Calu3 (cell line): ENCODE data around the gene SGCD. TPM values are rescaled to one million over a fixed set of nuclear protein-coding genes. Genes with fewer than 3 reads are reported as not detected.
"Not testable (repeated sequence)": the region's sequence is repeated elsewhere in the genome, so short reads cannot be mapped to it uniquely, and the experiment has no call there.

Experiments
- BruUV-seq: library from RNA; stranded (reverse); fragments of 400-500 nt; replicated peaks from 2 replicates; lab custom pipeline; 2021; lab: Mats Ljungman, UMichigan
- CTCF ChIA-PET: fragments of 300-600 bp; sonication (Branson Sonifier 250); formaldehyde crosslinking; loops from one replicate; lab custom pipeline; 2022; ENCODE audit warnings: antibody characterized with exemption; lab: Charles Lee
- DNase-seq: peaks from one replicate; pipeline ENCODE4 v3.0.0; 2022
- H3K27ac Mint-ChIP-seq: one replicate; pipeline ENCODE4 v1.8.0; 2022; ENCODE audit warnings: mixed read lengths; ENCODE audit not compliant: unreplicated experiment
- H3K27me3 Mint-ChIP-seq: one replicate; pipeline ENCODE4 v1.8.0; 2022; ENCODE audit warnings: mixed read lengths; ENCODE audit not compliant: unreplicated experiment
- H3K36me3 Mint-ChIP-seq: one replicate; pipeline ENCODE4 v1.8.0; 2022; ENCODE audit warnings: mild to moderate bottlenecking, moderate library complexity, mixed read lengths; ENCODE audit not compliant: insufficient read depth, unreplicated experiment
- H3K4me1 Mint-ChIP-seq: one replicate; pipeline ENCODE4 v1.8.0; 2022; ENCODE audit warnings: mild to moderate bottlenecking, low read depth, mixed read lengths; ENCODE audit not compliant: unreplicated experiment
- H3K4me3 Mint-ChIP-seq: one replicate; pipeline ENCODE4 v1.8.0; 2022; ENCODE audit warnings: mild to moderate bottlenecking, low read depth, moderate library complexity, mixed read lengths; ENCODE audit not compliant: unreplicated experiment
- H3K9me3 Mint-ChIP-seq: one replicate; pipeline ENCODE4 v1.8.0; 2022; ENCODE audit warnings: low read depth, mixed read lengths; ENCODE audit not compliant: unreplicated experiment
- intact Hi-C: fragments of 100-400 bp; cut with micrococcal nuclease; formaldehyde crosslinking; loops from one replicate; pipeline ENCODE4 v1.10.0; 2022; ENCODE audit not compliant: unreplicated experiment
- total RNA-seq: library from RNA; stranded (reverse); gene quantifications from 2 replicates; pipeline ENCODE4 v1.2.3, GENCODE V29; 2022
- TF ChIP-seq, protein P1 (sequence below): fragments of 200-600 bp; IDR thresholded peaks from one replicate; pipeline ENCODE4 v1.8.0; 2022; ENCODE audit warnings: antibody characterized with exemption; ENCODE audit not compliant: unreplicated experiment

The SGCD gene
- total RNA-seq, 1 experiment from 2014 or later, result not detected

DNA sequence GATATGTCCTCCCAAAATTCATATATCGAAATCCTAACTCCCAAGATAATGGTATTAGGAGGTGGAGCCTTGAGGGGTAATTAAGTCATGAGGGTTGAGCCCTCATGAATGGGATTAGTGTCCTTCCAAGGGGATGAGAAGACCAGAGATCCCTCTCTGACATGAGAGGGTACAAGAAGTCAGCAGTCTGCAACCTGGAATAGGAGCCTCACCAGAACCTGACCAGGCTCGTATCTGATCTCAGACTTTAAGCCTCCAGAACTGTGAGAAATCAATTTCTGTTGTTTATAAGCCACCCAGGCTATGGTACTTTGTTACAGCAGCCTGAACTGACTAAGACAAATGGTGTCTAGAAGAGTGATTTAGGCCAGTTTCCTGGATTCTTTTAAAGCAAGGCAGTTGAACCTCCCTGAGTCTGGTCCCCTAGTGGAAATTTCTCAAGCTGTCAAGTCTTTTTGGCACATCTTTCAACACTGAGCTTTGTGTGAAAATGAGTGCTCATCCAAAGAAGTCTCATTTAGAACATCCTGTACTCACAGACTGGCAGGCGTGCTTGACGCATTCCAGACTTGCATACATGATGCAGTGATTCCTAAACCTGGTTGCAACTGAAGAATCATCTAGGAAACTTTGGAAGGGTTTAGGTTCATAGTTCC, 268.3 kb downstream of the SGCD start:
- TF ChIP-seq, protein P1, sequence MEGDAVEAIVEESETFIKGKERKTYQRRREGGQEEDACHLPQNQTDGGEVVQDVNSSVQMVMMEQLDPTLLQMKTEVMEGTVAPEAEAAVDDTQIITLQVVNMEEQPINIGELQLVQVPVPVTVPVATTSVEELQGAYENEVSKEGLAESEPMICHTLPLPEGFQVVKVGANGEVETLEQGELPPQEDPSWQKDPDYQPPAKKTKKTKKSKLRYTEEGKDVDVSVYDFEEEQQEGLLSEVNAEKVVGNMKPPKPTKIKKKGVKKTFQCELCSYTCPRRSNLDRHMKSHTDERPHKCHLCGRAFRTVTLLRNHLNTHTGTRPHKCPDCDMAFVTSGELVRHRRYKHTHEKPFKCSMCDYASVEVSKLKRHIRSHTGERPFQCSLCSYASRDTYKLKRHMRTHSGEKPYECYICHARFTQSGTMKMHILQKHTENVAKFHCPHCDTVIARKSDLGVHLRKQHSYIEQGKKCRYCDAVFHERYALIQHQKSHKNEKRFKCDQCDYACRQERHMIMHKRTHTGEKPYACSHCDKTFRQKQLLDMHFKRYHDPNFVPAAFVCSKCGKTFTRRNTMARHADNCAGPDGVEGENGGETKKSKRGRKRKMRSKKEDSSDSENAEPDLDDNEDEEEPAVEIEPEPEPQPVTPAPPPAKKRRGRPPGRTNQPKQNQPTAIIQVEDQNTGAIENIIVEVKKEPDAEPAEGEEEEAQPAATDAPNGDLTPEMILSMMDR, result no peak
- Mint-ChIP-seq H3K4me3 (no peak overlapping the region), H3K9me3 (no peaks in the 10 kb centered on the region), H3K36me3 (no peaks in the 10 kb centered on the region), H3K27ac (no peak overlapping the region), H3K4me1 (no peaks in the 10 kb centered on the region), H3K27me3 (peaks cover 9% of the 10 kb centered on the region)
- no TSS peak for BruUV-seq
- DNase-seq, result no peak
- CTCF ChIA-PET, result no interaction called here
- intact Hi-C loops, result no loop called here

- peaks cover 9% of the 10 kb centered on the region for H3K27me3 Mint-ChIP-seq
- intact Hi-C loops, result no loop called here
- no TSS peak for BruUV-seq
- no peak overlapping the region for H3K4me3 Mint-ChIP-seq
- TF ChIP-seq, protein P1, result no peak
- H3K27ac Mint-ChIP-seq, result no peak overlapping the region
- DNase-seq, result no peak
- H3K9me3 Mint-ChIP-seq, result peaks cover 3% of the 10 kb centered on the region
- no peaks in the 10 kb centered on the region for H3K36me3 Mint-ChIP-seq
- CTCF ChIA-PET, result no interaction called here
- H3K4me1 Mint-ChIP-seq, result no peaks in the 10 kb centered on the region
Measured at GRCh38 chr5:156597276-156597675, 270.3 kb downstream of the SGCD start.

GRCh38 chr5:156598964-156599363, 272.0 kb downstream of the SGCD start:
- CTCF ChIA-PET, result no interaction called here
- intact Hi-C loops, result no loop called here
- Mint-ChIP-seq H3K27ac (no peak overlapping the region), H3K4me1 (no peaks in the 10 kb centered on the region), H3K4me3 (no peak overlapping the region), H3K36me3 (no peaks in the 10 kb centered on the region), H3K9me3 (peaks cover 6% of the 10 kb centered on the region), H3K27me3 (peaks cover 9% of the 10 kb centered on the region)
- no peak for DNase-seq
- TF ChIP-seq, protein P1, result no peak
- BruUV-seq, result no TSS peak

DNA sequence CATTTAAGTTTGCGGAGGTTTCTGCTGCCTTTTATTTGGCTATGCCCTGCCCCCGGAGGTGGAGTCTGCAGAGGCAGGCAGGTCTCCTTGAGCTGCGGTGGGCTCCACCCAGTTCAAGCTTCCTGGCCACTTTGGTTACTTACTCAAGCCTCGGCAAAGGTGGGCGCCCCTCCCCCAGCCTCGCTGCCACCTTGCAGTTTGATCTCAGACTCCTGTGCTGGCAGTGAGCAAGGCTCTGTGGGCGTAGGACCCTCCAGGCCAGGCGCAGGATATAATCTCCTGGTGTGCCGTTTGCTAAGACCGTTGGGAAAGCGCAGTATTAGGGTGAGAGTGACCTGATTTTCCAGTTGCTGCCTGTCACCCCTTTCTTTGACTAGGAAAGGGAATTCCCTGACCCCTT, 283.6 kb downstream of the SGCD start:
- CTCF ChIA-PET, BruUV-seq, DNase-seq, intact Hi-C loops, H3K27me3 Mint-ChIP-seq, H3K27ac Mint-ChIP-seq, H3K4me1 Mint-ChIP-seq, H3K4me3 Mint-ChIP-seq, H3K36me3 Mint-ChIP-seq, H3K9me3 Mint-ChIP-seq: not testable (repeated sequence)

DNA sequence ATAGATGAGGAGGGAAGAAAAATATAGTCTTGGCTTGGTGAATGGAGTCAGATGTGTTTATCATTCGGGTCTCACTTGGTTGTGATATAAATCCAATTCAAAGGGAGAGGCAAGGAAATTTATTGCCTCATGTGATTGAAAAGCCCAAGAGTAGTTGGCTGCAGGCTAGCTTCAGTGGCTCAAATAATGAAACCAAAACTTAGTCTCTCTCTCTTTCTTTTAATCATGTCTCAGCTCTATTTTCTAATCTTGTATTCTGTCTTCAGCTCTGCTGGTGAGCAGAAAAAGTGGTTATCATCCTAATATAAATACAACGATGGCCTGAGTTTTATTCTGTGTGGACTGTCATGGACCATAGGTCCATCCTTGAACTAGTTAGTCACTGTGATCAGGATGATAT, 288.9 kb downstream of the SGCD start:
- no peak for DNase-seq
- Mint-ChIP-seq H3K36me3 (no peaks in the 10 kb centered on the region), H3K4me3 (no peak overlapping the region), H3K4me1 (no peaks in the 10 kb centered on the region), H3K27ac (no peak overlapping the region), H3K9me3 (no peaks in the 10 kb centered on the region), H3K27me3 (peaks cover 12% of the 10 kb centered on the region)
- CTCF ChIA-PET, result interaction anchor here (0.6 kb wide), 1 partner anchor 45 kb away, joined by 4 read pairs; no protein-coding TSS in a partner anchor
- BruUV-seq, result no TSS peak
- TF ChIP-seq, protein P1, result no peak
- intact Hi-C loops, result no loop called here
